Ascending aorta (tissue), 2 donors: ENCODE measurements around the gene SNX9. TPM values are rescaled to one million over a fixed set of nuclear protein-coding genes. Genes with fewer than 3 reads are reported as not detected.
"Not testable (repeated sequence)": the region's sequence is repeated elsewhere in the genome, so short reads cannot be mapped to it uniquely, and the experiment has no call there.

Source experiments
- DNase-seq, 2 donors: peaks; one replicate each; pipeline ENCODE4 v3.0.0-alpha.2; 2019; ENCODE audit warnings: low spot score in 2 of 2
- H3K27ac ChIP-seq, 2 donors: fragments of 200-600 bp; sonication (generic); one replicate each; pipeline ENCODE4 v1.5.1; 2016 to 2017; ENCODE audit warnings: mild to moderate bottlenecking in 1 of 2
- H3K27me3 ChIP-seq: fragments of 200-600 bp; sonication (generic); one replicate; pipeline ENCODE4 v1.5.1; 2017
- H3K36me3 ChIP-seq, 2 donors: fragments of 200-600 bp; sonication (generic); one replicate each; pipeline ENCODE4 v1.5.1; 2016
- H3K4me1 ChIP-seq, 2 donors: fragments of 200-600 bp; sonication (generic); one replicate each; pipeline ENCODE4 v1.5.1; 2016 to 2017; ENCODE audit warnings: mild to moderate bottlenecking in 1 of 2
- H3K4me3 ChIP-seq, 2 donors: fragments of 200-600 bp; sonication (generic); one replicate each; pipeline ENCODE4 v1.5.1; 2016 to 2017; ENCODE audit warnings: mild to moderate bottlenecking in 1 of 2
- H3K9me3 ChIP-seq, 2 donors: fragments of 200-600 bp; sonication (generic); one replicate each; pipeline ENCODE4 v1.5.1; 2016
- CTCF ChIP-seq, 3 experiments: fragments of 200-600 bp in 2 of 3; fragments of 450-650 bp in 1 of 3; sonication (generic) in 2 of 3; IDR thresholded peaks; one replicate each; pipeline ENCODE4 v1.5.1; 2016 to 2019; ENCODE audit warnings: antibody characterized with exemption in 3 of 3, mild to moderate bottlenecking in 1 of 3, moderate library complexity in 1 of 3
- intact Hi-C: fragments of 100-400 bp; cut with DNase I; formaldehyde crosslinking; loops from one replicate; pipeline ENCODE4 v1.15.1; 2023
- total RNA-seq: library from RNA; depleted of rRNA; stranded (reverse); fragments of >200 nt; gene quantifications from one replicate; pipeline ENCODE4 v1.1.0, GENCODE V29; 2016

Gene SNX9
- total RNA-seq, 1 donor from 2014 or later = 55.2 TPM

GRCh38 chr6:157965387-157965786 is 142.3 kb downstream of the SNX9 start:
- no peak for TF ChIP-seq CTCF (IDR thresholded peaks at IDR 0.05)
- no peak overlapping the region for H3K4me3 ChIP-seq
- peaks cover 0 to 3% of the 10 kb centered on the region in 2 donors for H3K4me1 ChIP-seq
- DNase-seq = peak in 1 of 2 donors; percentile 9
- H3K27ac ChIP-seq = no peak overlapping the region
- H3K36me3 ChIP-seq = no peaks in the 10 kb centered on the region
- intact Hi-C loops = no loop called here
- no peaks in the 10 kb centered on the region for H3K27me3 ChIP-seq
- H3K9me3 ChIP-seq = no peaks in the 10 kb centered on the region

- H3K4me1 ChIP-seq = peaks cover 0 to 3% of the 10 kb centered on the region in 2 donors
- no peaks in the 10 kb centered on the region for H3K27me3 ChIP-seq
- no peak for TF ChIP-seq CTCF (IDR thresholded peaks at IDR 0.05)
- no peak overlapping the region for H3K4me3 ChIP-seq
- H3K36me3 ChIP-seq = no peaks in the 10 kb centered on the region
- no peaks in the 10 kb centered on the region for H3K9me3 ChIP-seq
- DNase-seq = no peak
- intact Hi-C loops = no loop called here
- H3K27ac ChIP-seq = no peak overlapping the region
These were observed 143.5 kb downstream of the SNX9 start for GRCh38 chr6:157966589-157966977.

- H3K4me1 ChIP-seq = peaks cover 0 to 3% of the 10 kb centered on the region in 2 donors
- H3K27me3 ChIP-seq = no peaks in the 10 kb centered on the region
- H3K36me3 ChIP-seq = no peaks in the 10 kb centered on the region
- no peak overlapping the region for H3K4me3 ChIP-seq
- no peaks in the 10 kb centered on the region for H3K9me3 ChIP-seq
- no peak overlapping the region for H3K27ac ChIP-seq
- TF ChIP-seq CTCF (IDR thresholded peaks at IDR 0.05) = no peak
- intact Hi-C loops = no loop called here
- DNase-seq = no peak
These were observed 144.0 kb downstream of the SNX9 start for GRCh38 chr6:157967020-157967419.

GRCh38 chr6:157967486-157967885 is 144.4 kb downstream of the SNX9 start:
- intact Hi-C loops = no loop called here
- Histone ChIP-seq H3K4me1 (peaks cover 0 to 3% of the 10 kb centered on the region in 2 donors), H3K27ac (no peak overlapping the region), H3K27me3 (no peaks in the 10 kb centered on the region), H3K36me3 (no peaks in the 10 kb centered on the region), H3K4me3 (no peak overlapping the region), H3K9me3 (no peaks in the 10 kb centered on the region)
- DNase-seq = no peak
- no peak for TF ChIP-seq CTCF (IDR thresholded peaks at IDR 0.05)

- H3K27ac ChIP-seq, intact Hi-C loops, H3K9me3 ChIP-seq: not testable (repeated sequence)
These were observed 149.1 kb downstream of the SNX9 start for GRCh38 chr6:157972177-157972576.

GRCh38 chr6:157974341-157974894 is 151.4 kb downstream of the SNX9 start:
- intact Hi-C loops = no loop called here
- DNase-seq = peak in 1 of 2 donors; percentile 40
- Histone ChIP-seq H3K4me3 (no peak overlapping the region), H3K27me3 (no peaks in the 10 kb centered on the region), H3K9me3 (no peaks in the 10 kb centered on the region), H3K27ac (no peak overlapping the region), H3K4me1 (no peaks in the 10 kb centered on the region), H3K36me3 (no peaks in the 10 kb centered on the region)
- TF ChIP-seq CTCF (IDR thresholded peaks at IDR 0.05) = no peak

More at GRCh38 chr6:157972177-157972576, 149.1 kb downstream of the SNX9 start:
- not testable (repeated sequence) for DNase-seq, H3K36me3 ChIP-seq, H3K4me1 ChIP-seq, H3K27me3 ChIP-seq, H3K4me3 ChIP-seq
